NB4 (cell line): Measurements from ENCODE around the gene MKRN2OS.

Experiments used
- CTCF ChIP-seq: IDR thresholded peaks from one replicate; pipeline ENCODE4 v1.5.1; 2012; ENCODE audit warnings: low read depth, low read length
- MAX ChIP-seq: IDR thresholded peaks from 2 replicates; pipeline ENCODE4 v1.6.1; 2011; ENCODE audit warnings: low read depth, low read length
- MYC ChIP-seq: IDR thresholded peaks from 2 replicates; pipeline ENCODE4 v1.6.1; 2011; ENCODE audit warnings: low read depth, low read length
- POLR2A ChIP-seq: IDR thresholded peaks from 2 replicates; pipeline ENCODE4 v1.6.1; 2011; ENCODE audit warnings: mild to moderate bottlenecking; ENCODE audit not compliant: insufficient read length; ENCODE audit errors: extremely low read depth

GRCh38 chr3:12518261-12519028 is 26.9 kb downstream of the MKRN2OS start:
- TF ChIP-seq CTCF (no peak), POLR2A (no peak), MAX (no peak), MYC (no peak)
